ENCODE results near the gene GDPD2.
A peak's percentile ranks its signal among the peaks of the same experiment; 100 is the strongest.

The GDPD2 gene

DNA sequence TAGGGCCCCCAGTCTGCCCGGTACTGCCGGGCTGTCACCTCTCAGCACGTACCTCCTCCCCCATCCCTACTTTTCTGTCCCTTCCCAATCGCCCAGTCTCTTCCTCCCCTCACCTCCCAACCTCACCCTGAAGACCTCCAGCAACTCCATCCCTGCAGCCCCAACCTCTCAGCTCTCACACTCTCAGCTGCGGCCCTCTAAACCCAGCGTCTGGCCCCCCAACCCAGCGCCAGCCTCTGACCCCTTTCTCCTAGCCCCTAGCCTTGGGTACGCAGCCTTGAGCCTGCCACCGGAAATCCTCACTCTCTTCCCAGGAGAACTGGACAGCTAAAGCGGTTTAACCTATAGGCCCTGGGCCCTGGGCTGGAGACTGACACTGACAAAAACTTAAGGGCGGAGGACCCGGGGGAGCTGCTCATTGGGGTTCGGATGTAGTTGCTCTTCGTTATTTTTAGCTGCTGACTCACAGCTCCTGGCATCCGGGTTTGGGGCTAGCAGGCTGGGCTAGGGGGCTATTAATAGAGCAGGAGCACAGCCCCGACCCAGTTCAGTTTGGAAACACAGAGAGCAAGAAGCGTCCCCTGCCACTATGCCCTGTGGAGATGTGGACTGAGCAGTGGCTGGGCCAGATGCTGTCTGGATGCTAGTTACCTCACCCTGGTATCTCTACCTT is 11.9 kb downstream of the GDPD2 start:
- intact Hi-C loops (cut with DNase I) = no loop called here

DNA sequence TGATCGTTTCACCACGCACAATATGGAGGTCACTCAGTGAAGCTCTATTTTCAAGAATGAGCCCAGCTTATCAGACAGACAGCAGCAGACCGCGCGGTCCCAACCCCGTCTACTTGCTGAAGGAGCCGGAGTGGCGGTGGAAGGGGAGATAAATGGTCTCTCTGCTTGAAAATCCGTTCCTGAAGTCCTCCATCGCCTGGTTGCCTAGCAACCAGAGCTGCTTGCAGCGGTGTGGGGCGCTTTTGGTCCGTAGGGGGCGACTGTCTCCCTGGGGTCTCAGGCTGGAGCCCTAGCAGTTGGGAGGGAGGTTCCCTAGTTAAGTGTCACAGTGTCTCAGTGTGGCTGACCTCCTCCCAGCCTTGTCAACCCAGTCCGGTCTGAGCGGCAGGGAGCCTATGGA is 13.2 kb downstream of the GDPD2 start:
- intact Hi-C loops (cut with DNase I) = no loop called here
- DNase-seq = peak in 10 of 42 donors; percentile 2 to 48 (median 28)

More for the DNA sequence above, 11.9 kb downstream of the GDPD2 start:
- peak in 3 of 42 donors; percentile 2 to 43 (median 35) for DNase-seq

DNA sequence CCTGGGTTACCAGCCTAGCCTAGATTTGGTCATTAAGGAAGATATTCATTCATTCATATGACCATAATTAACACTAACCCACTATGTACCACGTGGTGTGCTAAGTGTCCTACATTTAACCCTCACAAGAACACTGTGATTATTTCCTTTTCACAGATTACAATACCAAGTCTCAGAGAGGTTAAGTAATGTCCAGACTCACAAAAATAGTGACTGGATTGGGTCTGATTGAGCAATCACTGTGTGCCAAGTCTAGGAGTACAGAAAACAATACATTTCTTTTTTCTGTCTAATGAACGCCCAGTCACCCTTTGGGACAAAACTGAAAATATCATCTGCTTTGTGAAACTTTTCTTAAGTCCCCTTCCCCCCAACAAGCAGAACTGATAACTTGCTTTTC is 13.9 kb downstream of the GDPD2 start:
- DNase-seq = no peak
- intact Hi-C loops (cut with DNase I) = no loop called here

DNA sequence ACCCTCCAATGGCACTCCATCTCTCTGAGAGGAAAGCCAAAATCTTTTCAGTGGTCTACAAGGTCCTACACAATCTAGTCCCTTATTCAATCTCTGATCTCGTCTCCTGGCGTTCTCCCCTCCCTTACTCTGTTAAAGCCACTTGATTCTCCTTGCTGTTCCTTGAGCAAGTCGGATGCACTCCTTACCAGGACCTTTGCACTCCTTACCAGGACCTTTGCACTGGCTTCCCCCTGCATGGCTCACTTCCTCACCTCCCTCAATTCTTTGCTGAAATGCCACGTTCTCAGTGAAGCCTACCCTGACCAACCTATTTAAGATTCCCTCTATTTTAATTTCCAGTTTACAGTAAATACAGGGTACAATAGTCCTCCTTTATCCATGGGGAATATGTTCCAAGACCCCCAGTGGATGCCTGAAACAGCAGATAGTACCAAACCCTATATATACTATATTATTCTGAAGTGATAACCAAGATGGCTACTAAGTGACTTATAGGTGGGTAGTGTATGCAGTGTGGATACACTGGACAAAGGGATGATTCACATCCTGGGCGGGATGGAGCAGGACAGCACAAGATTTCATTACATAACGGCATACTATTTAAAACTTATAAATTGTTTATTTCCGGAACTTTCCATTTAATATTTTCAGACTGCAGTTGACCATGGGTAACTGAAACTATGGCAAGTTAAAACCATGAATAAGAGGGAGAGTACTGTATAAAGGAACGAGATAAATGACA is 15.0 kb downstream of the GDPD2 start:
- intact Hi-C loops (cut with DNase I) = no loop called here
- no peak for DNase-seq

DNA sequence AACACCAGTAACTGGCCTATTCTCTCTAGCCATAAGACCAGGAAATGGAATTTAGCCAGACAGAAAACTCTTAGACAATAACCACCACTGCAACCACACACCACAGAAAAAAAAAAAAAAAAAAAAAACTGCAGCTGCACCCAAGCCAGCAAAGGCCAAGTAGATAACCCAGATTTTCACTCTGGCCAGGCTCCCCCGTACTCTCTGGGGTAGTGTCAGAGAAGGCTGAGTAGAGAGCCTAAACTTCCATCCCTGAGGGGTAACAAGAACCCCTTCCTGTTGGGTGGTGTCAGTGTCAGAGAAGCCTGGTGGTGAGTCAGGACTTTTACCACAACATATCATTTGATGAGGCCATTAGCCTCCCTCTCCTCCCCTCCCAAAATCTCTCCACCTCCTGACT is 15.9 kb downstream of the GDPD2 start:
- no peak for DNase-seq
- intact Hi-C loops (cut with DNase I) = no loop called here

DNA sequence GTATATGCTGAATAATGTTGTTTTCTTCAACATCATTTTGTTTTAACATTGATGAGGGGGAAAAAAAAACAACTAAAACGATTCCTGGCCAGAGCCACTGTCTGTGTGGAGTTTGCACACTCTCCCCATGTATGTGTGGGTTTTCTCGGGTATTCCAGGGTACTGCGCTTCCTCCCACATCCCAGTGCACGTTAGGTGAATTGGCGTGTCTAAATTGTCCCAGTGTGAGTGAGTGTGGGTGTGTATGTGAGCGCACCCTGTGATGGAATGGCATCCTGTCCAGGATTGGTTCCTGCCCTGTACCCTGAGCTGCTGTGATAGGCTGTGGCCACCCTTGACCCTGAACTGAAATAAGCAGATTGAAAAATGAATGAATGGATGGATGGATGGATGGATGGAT is 19.1 kb downstream of the GDPD2 start:
- DNase-seq = no peak
- intact Hi-C loops (cut with DNase I) = loop anchor here (10.0 kb wide), 1 partner anchor 307 kb away; the partner anchor contains the start of gene IGBP1

DNA sequence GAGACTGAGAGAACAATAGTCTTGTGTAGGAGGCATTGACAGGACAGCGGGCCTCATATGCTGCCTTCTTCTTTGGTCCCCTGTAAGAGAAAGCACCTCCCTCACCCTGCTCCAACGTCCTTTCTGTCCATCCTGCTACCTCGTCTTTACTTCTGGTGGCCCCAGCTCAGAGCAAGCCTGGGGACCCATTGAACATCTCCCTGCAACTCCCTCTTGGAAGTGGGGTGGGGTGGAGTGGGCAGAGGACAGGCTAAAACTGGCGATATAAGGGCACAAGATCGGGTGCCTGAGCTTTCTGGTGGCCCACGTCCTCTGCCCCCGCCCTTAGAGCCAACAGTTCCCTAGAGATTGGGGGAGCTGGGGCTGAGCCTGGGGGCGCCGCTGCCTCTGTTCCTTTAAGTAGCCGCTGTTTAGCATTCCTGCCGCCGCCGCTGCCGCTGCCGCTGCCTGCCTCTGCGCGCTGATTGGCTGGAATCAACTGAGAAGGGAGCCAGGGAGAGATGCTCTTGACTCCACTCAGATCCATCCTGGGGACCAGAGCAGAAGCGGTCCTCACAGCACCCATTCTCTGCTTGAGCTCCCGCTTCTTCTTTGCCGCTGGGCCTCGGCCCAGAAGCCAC is 21.3 kb downstream of the GDPD2 start, which contains the start of gene DLG3:
DLG3 (plus strand) TSS at position 510 of the 620 bp plus-strand sequence. CDS start 367 bp downstream, outside the sequence.
- intact Hi-C loops (cut with DNase I) = loop anchor here (10.0 kb wide), 1 partner anchor 310 kb away; the partner anchor contains the start of gene IGBP1
- peak; percentile 58 to 89 (median 79) for DNase-seq

DNA sequence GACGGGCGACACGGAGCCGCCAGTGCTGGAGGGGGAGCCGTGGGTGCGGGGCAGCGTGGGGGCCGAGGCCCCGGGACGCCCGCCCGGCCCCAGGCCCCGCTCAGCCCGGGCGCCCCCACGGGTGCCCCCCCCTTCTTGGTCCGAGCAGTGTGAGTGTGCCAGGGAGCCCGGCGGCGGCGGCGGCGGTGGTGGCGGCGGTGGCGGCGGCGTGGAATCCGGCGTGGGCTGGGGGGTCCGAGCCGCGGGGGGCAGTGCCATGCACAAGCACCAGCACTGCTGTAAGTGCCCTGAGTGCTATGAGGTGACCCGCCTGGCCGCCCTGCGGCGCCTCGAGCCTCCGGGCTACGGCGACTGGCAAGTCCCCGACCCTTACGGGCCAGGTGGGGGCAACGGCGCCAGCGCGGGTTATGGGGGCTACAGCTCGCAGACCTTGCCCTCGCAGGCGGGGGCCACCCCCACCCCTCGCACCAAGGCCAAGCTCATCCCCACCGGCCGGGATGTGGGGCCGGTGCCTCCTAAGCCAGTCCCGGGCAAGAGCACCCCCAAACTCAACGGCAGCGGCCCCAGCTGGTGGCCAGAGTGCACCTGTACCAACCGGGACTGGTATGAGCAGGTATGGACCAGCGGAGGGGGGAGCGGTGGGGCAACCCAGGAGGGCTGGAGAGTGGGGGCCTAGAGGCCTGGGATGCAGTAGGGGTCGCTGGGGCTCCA is 22.0 kb downstream of the GDPD2 start:
- intact Hi-C loops (cut with DNase I) = loop anchor here (10.0 kb wide), 1 partner anchor 310 kb away; the partner anchor contains the start of gene IGBP1

DNA sequence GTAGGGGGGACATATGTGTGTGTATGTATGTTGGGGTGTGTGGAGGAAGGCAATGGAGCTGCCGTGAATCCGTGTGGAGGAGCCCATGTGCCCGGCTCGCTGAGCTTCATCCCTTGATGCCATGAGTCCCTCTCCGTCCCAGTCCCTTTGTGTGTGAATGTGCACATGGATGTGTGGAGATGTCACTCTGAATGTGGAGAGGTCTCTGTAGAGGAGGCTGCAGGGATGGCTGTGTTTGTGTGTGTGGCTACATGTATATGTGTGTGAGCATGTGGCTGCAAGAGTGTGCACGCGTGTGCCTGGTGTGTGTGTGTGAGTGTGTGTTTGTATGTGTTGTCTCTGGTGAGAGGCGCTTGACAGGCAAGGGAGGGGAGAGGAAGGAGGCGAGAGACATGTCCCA is 22.8 kb downstream of the GDPD2 start:
- peak in 2 of 42 donors; percentile 42 to 48 for DNase-seq
- intact Hi-C loops (cut with DNase I) = loop anchor here (10.0 kb wide), 1 partner anchor 311 kb away; the partner anchor contains the start of gene IGBP1

More for the DNA sequence above, 22.0 kb downstream of the GDPD2 start:
- DNase-seq = peak in 1 of 42 donors; percentile 13

DNA sequence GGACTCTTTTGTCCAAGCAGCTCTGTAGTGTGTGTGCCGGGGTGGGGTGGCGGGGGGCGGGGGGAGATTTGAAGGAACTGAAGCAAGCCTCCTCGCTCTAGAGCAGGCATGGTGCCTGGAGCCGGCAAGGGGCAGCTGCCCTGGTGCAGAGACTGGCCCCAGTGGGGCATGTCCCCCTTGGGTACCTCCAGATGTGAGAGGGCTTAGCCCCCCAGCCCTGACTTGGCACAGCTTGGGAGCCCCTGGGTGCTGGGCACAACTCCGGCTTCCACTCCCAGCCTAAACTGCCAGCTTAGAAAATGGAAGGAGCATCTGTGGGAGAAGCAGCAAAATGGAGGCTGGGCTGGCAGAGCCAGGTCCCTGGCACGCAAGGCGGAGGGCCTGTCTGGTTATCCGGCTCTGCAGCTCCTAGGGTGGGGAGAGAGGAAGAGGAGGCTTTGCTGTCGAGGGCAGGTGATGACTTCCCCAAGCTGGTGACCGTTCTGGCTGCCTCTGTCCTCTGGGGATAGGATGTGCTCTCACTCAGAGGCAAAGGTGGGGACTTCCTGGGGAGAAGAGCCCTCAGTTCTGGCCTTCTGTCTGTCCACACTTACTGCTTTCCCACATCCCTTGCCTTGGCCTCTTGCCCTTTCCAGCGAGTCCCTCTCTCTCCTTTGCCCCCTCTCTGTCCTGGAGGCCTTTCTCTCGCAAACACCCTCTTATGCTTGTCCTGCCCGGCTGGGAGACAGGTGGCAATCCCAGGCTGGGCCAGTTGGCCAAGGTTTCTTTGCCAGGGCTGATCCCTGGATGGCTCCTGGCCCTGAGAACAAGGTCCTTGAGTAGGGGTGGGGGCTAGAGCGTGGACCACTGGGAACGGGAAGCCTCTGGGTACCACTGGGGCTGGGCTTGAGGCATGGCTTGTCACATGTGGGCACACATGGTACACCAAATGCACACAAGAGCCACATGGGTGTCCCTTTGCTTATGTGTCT is 23.6 kb downstream of the GDPD2 start:
- DNase-seq = peak in 1 of 42 donors; percentile 16
- intact Hi-C loops (cut with DNase I) = loop anchor here (10.0 kb wide), 1 partner anchor 312 kb away; the partner anchor contains the start of gene IGBP1

DNA sequence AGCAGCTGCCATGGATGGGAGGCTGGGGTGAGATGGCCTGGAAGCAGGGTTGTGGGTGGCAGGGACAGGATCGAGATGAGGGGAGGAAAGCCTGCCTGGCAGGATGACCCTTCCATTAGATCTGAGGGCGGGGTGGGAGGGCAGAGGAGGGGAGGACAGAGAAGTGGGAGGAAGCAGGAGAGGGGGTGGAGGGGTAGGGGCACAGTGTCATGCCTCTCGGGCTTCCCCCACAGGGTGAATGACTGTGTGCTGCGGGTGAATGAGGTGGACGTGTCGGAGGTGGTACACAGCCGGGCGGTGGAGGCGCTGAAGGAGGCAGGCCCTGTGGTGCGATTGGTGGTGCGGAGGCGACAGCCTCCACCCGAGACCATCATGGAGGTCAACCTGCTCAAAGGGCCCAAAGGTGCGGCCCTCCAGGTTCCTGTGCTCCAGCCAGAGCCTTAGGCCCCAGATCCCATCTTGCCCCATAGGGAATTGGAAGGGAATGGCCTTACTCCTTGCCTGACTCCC is 26.4 kb downstream of the GDPD2 start:
- no peak for DNase-seq

DNA sequence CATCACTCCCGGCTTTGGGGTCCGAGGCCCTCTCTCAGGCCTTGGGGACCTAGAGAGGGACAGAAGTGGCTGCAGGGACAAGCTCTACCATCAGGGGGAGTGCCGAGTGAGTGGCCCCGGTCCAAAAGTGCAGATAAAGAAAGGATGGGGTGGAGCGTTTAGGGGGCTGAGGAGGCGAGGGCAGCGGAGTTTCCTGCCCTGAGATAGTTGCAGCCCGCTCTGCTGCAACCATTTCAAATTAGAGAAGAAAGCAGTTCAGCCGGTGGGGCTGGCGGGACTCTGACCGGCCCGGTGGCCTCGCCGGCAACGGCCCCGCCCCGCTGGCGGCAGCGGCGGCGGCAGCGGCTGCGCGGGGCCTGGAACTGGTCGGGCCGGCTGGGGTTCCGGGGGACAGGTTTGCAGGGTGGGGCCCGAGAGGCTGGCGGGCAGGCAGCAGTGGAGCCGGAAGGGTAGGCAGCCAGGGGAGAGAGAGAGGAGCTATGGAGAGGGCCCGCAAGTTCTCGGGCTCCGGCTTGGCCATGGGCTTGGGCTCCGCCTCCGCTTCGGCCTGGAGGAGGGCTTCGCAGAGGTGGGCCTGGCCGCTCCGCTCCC is 29.1 kb downstream of the GDPD2 start:
- DNase-seq = peak in 30 of 42 donors; percentile 17 to 78 (median 50)
- intact Hi-C loops (cut with DNase I) = no loop called here

More for the DNA sequence above, 26.4 kb downstream of the GDPD2 start:
- intact Hi-C loops (cut with DNase I) = loop anchor here (10.0 kb wide), 1 partner anchor 315 kb away; the partner anchor contains the start of gene IGBP1

DNA sequence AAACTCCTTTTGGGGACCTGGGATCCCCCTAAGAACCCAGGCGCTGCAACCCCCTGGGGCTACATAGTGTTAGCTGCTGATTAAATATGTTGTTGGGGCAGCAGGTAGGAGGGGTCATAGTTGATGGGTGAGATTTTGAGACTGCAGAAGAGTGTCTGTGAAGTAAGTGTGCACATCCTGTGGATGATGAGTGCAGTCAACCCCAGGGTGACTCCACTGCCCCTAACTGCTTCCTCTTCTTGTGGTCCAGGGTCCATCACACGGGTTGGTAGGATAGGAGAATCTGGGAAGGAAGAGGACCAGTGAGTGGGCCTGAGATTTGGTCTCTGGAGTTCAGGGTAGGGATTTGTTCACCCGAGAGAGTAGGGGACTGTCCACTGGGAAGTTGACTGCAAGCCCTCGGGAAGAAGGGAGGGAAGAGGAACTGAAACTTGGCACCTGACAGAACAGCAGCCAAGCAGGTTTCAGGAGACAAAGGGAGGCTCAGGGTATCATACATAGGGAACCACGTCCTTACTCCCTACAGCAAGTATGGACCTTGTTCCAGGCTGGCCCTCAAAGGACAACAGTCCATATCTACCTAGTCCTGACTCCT is 30.0 kb downstream of the GDPD2 start:
- intact Hi-C loops (cut with DNase I) = no loop called here
- DNase-seq = no peak

DNA sequence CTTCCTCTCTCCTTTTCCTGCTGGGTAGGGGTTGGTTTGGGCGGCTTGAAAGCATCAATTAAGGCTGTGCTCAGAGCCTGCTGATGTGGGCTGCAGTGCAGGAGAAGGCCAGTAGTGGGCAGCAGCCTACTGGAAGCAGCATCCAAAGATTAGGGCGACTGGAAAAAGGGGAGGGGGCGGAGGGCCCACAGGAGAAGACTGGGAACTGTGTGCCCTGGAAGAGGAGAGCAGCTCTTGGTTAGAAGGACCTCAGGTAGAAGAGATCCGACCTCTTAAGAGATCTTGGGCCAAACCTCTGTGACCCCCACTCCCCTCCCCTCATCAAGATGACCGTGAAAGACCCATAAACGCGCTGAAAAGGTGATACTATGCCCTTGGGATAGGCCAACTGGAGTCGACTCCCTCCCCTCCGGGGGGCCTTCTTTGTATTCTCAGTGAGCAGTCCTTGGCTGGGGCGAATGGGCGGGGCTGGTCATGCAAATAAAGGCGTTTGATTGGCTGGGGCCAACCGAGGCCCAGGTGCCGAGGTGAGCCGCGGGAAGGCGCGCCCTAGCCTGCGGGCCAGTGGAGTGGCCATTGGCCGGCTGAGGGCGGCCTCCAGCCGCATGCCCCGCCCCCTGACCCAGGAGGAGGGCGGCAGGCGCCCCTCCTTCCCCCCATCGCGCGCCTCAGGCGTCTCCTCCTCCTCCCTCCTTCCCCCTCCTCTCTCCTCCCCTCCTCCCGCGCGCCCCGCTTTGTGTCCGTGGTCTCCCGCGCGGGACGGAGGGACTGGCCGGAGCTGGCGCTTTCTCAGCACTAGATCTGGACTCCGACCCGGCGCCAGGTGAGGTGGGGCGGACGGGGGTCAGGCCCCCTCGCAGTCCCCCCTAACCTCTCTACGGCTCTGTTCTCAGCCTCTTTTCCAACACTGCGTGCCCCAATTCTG is 31.6 kb downstream of the GDPD2 start:
- DNase-seq = peak in 34 of 42 donors; percentile 21 to 73 (median 52)
- intact Hi-C loops (cut with DNase I) = no loop called here

DNA sequence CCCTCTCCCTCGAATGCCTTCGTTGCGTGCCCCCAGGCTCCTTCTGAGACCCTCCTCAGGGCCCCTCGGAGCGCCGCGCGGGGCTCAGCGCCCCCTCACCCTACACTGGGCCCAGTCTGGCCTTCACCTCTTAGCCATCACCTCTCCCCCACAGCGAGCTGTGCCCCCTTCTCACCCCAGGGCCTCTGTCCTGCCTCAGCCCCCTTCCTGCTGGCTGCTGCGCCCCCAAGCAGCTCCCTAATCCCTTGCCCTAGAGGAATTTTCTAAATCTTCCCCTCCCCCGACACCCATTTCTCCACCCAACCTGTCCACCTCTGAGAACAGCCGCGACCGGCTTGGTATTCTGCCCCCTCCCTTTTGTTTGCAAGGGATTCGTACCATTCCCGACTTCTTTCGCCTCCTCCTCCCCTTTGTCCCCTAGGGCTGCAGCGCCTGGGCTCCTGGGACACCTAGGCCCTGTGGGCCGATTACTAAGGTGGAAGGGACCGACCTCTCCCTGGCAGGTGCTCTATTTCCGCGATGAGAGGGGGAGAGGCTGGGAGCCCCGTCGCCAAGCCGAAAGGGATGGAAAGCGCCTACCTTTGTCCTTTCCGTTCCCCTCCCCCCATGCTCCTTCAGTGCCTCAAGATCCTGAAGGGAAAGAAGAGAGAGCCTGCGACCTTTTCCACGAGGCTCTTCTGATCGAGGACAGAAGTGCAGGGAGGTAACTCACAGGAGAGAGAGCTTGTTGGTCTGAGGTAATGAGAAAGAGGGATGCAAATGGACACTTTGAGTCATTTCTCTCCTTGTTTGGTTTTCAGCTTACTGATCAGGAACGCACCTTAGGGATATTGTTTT is 32.5 kb downstream of the GDPD2 start:
- intact Hi-C loops (cut with DNase I) = no loop called here
- no peak for DNase-seq
